ENCODE results near the gene CYP3A7.
"Not testable (repeated sequence)": the region's sequence is repeated elsewhere in the genome, so short reads cannot be mapped to it uniquely, and the experiment has no call there.

CYP3A7 gene

DNA sequence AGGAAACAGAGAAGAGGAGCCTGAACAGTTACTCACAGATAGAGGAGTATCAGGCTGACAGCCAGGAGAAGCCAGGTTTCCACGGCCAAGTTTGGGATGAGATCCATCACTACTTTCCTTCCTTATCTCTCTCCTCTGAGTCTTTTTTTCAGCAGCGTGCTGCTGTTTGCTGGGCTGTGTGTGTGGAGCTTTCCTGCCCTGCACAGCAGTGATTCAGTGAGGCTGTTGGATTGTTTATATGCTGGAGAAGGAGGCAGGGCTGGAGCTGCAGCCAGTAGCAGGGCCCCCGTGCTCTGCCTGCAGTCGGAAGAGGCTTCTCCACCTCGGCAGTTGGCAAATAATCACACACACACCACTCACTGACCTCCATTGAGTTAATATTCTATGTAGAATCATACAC, at the start of gene CYP3A7:
Gene CYP3A7, minus strand, starts transcription at position 210 of the 400 bp plus-strand sequence. Its CDS starts 103 bp downstream, at position 107.
- DNase-seq, result no peak

DNA sequence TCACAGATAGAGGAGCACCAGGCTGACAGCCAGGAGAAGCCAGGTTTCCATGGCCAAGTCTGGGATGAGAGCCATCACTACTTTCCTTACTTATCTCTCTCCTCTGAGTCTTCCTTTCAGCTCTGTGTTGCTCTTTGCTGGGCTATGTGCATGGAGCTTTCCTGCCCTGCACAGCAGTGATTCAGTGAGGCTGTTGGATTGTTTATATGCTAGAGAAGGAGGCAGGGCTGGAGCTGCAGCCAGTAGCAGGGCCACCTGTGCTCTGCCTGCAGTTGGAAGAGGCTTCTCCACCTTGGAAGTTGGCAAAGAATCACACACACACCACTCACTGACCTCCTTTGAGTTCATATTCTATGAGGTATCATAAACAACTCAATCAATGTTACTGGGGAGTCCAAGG, 49.0 kb upstream of the CYP3A7 start, which contains the start of gene CYP3A4:
Gene CYP3A4, minus strand, starts transcription at position 178 of the 400 bp plus-strand sequence. Its CDS starts 103 bp downstream, at position 75.
- no peak for DNase-seq

GRCh38 chr7:99782012-99782953, 47.3 kb upstream of the CYP3A7 start:
- DNase-seq, result no peak

GRCh38 chr7:99780588-99780987, 45.6 kb upstream of the CYP3A7 start:
- no peak for DNase-seq

DNA sequence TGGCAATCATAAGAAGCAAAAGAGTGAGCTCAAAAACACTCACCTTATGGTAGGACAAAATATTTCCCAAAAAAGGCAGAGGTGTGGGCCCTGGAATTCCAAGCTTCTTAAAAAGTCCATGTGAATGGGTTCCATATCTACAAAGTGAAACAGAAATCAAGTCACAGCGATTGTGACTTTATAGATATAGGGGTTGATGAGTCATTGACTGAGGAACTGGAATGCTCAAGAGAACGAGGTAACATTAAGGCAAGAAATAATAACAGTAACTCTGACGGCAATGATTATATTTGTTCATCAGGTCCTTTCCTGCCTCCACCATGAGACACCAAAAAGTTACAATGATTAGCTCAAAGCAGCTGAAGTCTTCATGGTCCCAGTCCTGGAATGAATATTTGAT, 45.0 kb upstream of the CYP3A7 start:
- DNase-seq, result no peak

DNA sequence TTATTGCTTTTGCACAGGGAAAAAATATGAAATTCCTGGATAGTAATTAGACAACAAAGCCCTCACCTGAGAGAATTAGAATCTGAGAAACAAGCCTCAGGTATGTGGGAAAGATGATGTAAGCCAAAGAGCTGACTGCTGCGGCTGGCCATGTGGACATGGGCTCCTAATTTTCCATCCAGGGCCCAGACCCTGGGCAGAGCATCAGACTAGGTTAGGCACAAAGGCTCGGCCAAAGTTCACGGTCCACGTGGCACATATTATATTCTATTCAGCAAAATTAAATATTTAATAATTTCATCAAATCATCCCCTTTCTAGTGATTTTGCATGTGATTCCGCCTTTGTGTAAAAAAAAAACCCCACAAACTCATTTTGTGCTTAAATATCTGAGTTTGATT, 43.9 kb upstream of the CYP3A7 start:
- DNase-seq, result no peak

GRCh38 chr7:99773395-99773794, 38.4 kb upstream of the CYP3A7 start:
- not testable (repeated sequence) for DNase-seq

- DNase-seq, result no peak
These were observed 37.6 kb upstream of the CYP3A7 start for GRCh38 chr7:99772565-99772964.

- DNase-seq, result not testable (repeated sequence)
These were observed 34.5 kb upstream of the CYP3A7 start for GRCh38 chr7:99769494-99769893.

- DNase-seq, result no peak
These were observed 33.5 kb upstream of the CYP3A7 start for GRCh38 chr7:99768471-99768870.

- DNase-seq, result no peak
These were observed 32.7 kb upstream of the CYP3A7 start for GRCh38 chr7:99767662-99768061.

GRCh38 chr7:99766484-99767099, 31.6 kb upstream of the CYP3A7 start:
- DNase-seq, result no peak

DNA sequence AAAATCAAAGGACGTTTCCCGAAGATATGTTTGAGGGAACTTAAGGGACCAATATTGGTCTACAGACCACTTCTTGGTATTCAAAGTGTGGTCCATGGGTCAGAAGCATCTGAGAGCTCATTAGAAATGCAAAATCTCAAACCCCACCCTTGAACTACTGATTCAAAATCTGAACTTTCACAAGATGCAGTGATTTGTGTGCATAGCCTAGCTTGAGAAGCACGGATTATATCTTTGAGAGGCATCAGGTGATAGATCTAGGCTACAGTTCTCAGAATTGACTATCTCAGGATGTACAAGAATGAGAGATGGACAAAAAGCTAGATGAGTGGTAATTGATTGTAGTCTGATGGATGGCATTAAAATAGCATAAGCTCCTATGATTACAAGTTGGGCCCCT, 29.5 kb upstream of the CYP3A7 start:
- DNase-seq, result no peak

DNA sequence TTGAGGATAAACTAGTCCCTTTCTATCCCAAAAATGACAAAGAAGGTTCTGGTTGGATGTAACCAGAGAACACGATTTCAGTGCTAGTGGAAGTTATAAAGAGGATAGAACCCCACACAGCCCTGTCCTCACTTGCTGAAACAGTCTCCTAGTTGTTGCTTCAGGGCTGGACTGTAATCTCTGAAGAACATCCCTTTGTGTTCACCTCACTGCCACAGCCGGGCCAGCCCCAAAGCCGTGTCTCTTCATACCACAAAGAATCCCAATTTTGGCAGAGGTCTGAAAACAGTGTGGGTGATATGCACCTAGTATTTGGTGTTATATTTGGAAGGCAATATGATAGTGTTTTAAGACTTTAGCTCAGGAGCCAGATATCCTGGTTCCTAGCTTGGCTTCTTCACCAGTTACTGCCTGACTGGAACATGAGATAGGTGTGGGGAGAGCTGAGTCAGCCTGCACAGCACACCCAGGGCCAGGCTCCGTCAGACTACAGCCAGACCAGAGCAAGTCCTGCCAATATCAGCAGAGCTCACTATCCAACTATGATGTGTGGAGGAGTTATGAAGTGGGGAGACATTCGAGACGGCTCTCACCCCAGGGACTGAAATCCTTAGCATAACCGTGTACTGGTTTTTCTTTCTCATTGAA, 27.8 kb upstream of the CYP3A7 start:
- no peak for DNase-seq

DNA sequence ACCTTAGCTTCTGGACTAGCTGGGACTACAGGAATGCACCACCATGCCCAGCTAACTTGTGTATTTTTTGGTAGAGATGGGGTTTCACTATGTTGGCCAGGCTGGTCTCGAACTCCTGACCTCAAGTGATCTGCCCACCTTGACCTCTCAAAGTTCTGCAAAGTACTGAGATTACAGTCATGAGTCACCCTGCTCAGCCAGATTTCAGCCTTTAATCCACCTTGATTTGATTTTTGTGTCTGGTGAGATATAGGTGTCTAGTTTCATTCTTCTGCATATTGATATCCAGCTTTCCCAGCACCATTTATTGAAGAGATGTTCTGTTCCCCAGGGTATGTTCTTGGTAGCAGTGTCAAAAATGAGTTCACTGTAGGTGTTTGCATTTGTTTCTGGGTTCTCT, 20.1 kb upstream of the CYP3A7 start:
- no peak for DNase-seq

DNA sequence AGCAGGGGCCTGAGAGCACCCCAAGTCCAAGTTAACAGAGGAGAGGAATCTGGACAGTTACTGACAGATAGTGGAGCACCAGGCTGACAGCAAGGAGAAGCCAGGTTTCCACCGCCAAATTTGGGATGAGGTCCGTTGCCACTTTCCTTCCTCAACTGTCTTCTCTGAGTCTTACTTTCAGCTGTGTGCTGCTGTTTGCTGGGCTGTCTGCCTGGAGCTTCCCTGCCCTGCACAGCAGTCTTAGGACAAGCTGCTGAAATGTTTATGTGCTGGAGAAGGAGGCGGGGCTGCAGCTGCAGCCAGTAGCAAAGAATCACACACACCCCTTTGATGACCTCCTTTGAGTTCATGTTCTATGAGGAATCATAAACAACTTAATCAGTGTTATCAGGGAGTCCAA, 17.4 kb upstream of the CYP3A7 start:
- no peak for DNase-seq

DNA sequence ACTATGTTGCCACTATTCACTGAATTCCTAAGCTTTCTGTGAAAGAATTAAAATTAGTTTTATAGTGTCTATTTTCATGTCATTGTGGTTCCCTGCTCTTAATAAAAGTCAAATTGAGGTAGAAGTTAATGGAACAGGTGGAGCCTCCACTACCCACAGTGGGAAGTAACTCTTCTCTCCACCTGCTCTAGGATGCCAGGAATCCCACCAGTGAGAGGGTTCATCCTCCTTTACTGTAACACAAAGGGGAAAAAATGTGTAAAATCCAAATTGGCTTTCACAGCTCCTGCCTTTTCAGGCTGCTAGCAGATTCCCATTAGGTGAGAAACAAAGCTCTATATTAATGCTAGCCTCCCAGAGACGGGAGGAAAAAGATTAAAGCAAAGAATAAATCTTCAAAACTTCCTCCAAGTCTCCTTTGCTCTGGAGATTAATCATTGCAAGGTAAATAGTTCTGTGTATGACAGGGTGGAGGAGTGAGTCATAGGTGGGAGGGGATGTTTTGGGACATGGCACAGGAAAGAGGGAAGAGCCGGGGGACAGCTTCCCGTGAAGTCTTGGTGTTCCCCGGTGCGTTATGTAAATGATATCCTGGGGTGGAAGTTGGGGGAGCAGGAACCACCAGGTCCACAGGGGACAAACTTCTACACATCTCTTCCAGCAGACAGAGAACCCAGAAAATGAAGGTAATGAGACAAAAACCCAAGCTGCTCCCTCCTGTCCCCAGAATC, 16.5 kb upstream of the CYP3A7 start:
- DNase-seq, result not testable (repeated sequence)

DNA sequence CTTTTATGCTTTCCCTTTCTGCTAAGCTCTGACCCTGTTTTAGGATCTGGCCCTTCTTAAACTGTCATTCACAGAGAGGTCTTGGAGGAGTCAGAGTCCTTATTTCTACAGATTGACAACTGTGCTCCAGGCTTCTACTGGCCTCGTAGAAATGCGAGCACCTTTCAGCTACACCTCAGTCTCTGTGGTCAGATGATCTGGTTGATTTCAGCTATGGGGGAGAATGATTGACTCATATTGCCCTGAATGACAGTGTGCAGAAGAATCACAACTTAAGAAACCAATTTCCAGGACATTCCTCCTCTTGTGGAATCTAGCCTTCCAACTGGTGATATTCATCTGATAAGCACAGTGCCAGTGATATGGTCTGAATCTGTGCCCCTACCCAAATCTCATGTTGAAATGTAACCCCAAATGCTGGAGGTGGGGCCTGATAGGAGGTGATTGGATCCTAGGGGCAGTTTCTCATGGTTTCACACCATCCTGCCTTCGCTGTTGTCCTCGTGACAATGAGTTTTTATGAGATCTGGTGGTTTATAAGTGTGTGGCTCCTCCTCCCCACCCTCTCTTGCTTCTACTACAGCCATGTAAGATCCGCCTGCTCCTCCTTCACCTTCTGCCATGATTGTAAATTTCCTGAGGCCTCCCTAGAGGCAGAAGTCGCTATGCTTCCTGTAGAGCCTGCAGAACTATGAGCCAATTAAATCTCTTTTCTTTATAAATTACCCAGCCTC, 14.0 kb upstream of the CYP3A7 start:
- no peak for DNase-seq

DNA sequence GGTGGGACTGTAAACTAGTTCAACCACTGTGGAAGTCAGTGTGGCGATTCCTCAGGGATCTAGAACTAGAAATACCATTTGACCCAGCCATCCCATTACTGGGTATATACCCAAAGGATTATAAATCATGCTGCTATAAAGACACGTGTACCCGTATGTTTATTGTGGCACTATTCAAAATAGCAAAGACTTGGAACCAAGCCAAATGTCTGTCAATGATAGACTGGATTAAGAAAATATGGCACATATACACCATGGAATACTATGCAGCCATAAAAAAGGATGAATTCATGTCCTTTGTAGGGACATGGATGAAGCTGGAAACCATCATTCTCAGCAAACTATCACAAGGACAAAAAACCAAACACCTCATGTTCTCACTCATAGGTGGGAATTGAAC, 11.9 kb upstream of the CYP3A7 start:
- not testable (repeated sequence) for DNase-seq

GRCh38 chr7:99745395-99745794, 10.4 kb upstream of the CYP3A7 start:
- DNase-seq, result not testable (repeated sequence)

DNA sequence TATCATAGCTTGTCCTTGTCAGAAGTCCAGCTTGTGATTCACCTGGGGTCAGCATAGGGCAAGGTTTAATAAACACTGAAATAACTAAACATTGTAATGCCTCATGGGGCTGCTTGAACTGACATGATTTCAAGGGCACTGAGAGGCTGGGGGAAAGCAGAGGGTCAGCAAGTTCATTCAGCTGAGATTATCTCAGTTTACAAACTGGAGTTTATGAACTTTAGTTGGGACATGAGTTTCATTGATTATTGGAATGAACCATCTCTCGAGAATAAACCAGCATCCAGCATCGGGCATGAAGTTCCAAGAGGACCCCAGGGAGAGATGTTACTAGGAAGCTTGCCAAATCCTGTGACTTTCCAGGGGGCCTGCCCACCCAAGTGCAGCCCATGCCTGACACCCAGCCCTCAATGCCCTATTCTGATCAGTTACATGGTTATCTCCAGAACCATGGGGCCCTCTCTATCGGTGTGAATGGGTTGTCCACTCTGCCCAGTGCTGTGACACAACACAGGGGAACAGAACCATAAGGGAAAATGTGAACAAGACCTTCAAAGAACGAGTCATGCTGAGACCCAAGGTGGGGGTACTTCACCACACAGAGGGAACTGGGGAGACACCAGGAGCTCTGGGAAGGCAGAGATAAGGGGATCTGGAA, 7.9 kb upstream of the CYP3A7 start:
- no peak for DNase-seq

DNA sequence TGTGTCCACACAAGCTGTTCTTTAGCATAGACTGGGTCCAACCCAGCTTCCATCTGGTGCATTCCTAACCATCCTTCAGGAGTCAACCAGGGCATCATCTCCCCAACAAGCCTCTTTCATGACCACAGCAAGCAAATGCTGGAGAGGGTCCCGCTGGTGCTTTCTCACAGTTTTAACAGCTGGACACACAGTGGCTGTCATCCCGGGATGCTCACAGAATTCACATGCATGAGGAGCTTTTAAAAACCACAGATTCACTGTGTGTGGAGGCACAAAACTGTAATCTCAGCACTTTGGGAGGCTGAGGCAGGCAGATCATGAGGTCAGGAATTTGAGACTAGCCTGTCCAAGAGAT, 6.4 kb upstream of the CYP3A7 start:
- DNase-seq, result no peak

Data from activated T-cell treated with anti-CD3 and anti-CD28 coated beads, Interleukin-2, amount 50 U/mL, for 1 hour (primary cell).